ENCODE results near the gene GAL3ST1. TPM values are rescaled to one million over a fixed set of nuclear protein-coding genes. Genes with fewer than 3 reads are reported as not detected.

The GAL3ST1 gene
- total and polyA plus RNA-seq, 2 of the 8 experiments (the other 6 are each of a cell fraction or from before 2014, with no cell fraction given), result 11.0 to 32.5 TPM

GRCh38 chr22:30582788-30583545 is 8.5 kb upstream of the GAL3ST1 start (continued):
- no peak for TF ChIP-seq CHD7 (IDR thresholded peaks at IDR 0.05; ENCODE audit: insufficient replicate concordance, low read length)
- no peak for TF ChIP-seq CTBP2 (IDR thresholded peaks at IDR 0.05; ENCODE audit: borderline replicate concordance, insufficient read depth, insufficient read length, low read length)
- TF ChIP-seq NANOG (IDR thresholded peaks at IDR 0.05; ENCODE audit: insufficient read depth, low read depth, low read length, poor library complexity, severe bottlenecking), result no peak

Measured in H1 (cell line).